GM12878 (cell line): Measurements from ENCODE around the gene GPBP1L1. TPM values are rescaled to one million over a fixed set of nuclear protein-coding genes. Genes with fewer than 3 reads are reported as not detected.

Experiments
- CREM ChIP-seq: IDR thresholded peaks from 2 replicates; pipeline ENCODE4 v1.6.1; 2014; ENCODE audit warnings: antibody characterized with exemption, low read depth
- E2F4 ChIP-seq: IDR thresholded peaks from 2 replicates; pipeline ENCODE4 v1.6.1; 2012; ENCODE audit warnings: low read depth, low read length, improper control_type of control experiment
- HDAC6 ChIP-seq: fragments of 200-600 bp; sonication (generic); IDR thresholded peaks from one replicate; pipeline ENCODE4 v1.8.0; 2017; ENCODE audit warnings: antibody characterized with exemption; ENCODE audit not compliant: unreplicated experiment
- KAT2A ChIP-seq: conservative IDR thresholded peaks from 2 replicates; pipeline ENCODE4 v1.6.1; 2011; ENCODE audit warnings: low read depth, low read length; ENCODE audit not compliant: control insufficient read depth
- LARP7 ChIP-seq: fragments of 450-650 bp; IDR thresholded peaks from 2 replicates; pipeline ENCODE4 v1.6.1; 2017; ENCODE audit warnings: mild to moderate bottlenecking
- NKRF ChIP-seq: fragments of 450-650 bp; conservative IDR thresholded peaks from 2 replicates; pipeline ENCODE4 v1.6.1; 2017; ENCODE audit warnings: mild to moderate bottlenecking, moderate library complexity
- PBX3 ChIP-seq: IDR thresholded peaks from 2 replicates; pipeline ENCODE4 v1.6.1; 2011; ENCODE audit warnings: mild to moderate bottlenecking, low read depth, low read length, moderate library complexity; ENCODE audit not compliant: insufficient replicate concordance
- PKNOX1 ChIP-seq: fragments of 450-650 bp; IDR thresholded peaks from 2 replicates; pipeline ENCODE4 v1.6.1; 2016; ENCODE audit warnings: mild to moderate bottlenecking
- POLR2A ChIP-seq: IDR thresholded peaks from 2 replicates; pipeline ENCODE4 v1.6.1; 2011; ENCODE audit warnings: low read depth, mild to moderate bottlenecking, low read length
- SPI1 ChIP-seq: IDR thresholded peaks from 2 replicates; pipeline ENCODE4 v1.6.1; 2011; ENCODE audit warnings: low read depth, mild to moderate bottlenecking, low read length, moderate library complexity, borderline replicate concordance; ENCODE audit not compliant: insufficient read depth
- SREBF1 ChIP-seq: IDR thresholded peaks from 2 replicates; pipeline ENCODE4 v1.6.1; 2012; ENCODE audit warnings: mild to moderate bottlenecking, low read length
- TCF12 ChIP-seq: IDR thresholded peaks from 2 replicates; pipeline ENCODE4 v1.6.1; 2011; ENCODE audit warnings: low read depth, mild to moderate bottlenecking, low read length
- TCF3 ChIP-seq: IDR thresholded peaks from 2 replicates; pipeline ENCODE4 v1.6.1; 2012; ENCODE audit warnings: low read depth, mild to moderate bottlenecking, low read length, borderline replicate concordance; ENCODE audit not compliant: insufficient read depth
- polyA plus RNA-seq, 11 experiments: library from polyadenylated mRNA; depleted of rRNA in 4 of 11; unstranded in 6 of 11; stranded (reverse) in 5 of 11; fragments of >200 nt; fragmentation: Nextera tagmentation in 4 of 11; fragmentation: Illumina TruSeq in 1 of 11; extraction: Ambion mirVana in 4 of 11; extraction: Trizol in 1 of 11; gene quantifications; 1 replicate in 1 of 11; 2 replicates in 10 of 11; pipeline versions ENCODE4 v1.2.1 to v1.2.3, GENCODE V29; 2011 to 2016; ENCODE audit warnings: inconsistent platforms in 2 of 11, missing spikeins in 2 of 11, low read depth in 1 of 11
- total RNA-seq, 4 experiments: library from RNA; depleted of rRNA in 3 of 4; stranded (reverse); fragments of >200 nt in 3 of 4; fragmentation: Illumina TruSeq in 1 of 4; extraction: Trizol in 1 of 4; gene quantifications; 2 replicates each; pipeline versions ENCODE4 v1.2.1 to v1.2.3, GENCODE V29; 2013 to 2021
- TF ChIP-seq, protein P1 (sequence below): IDR thresholded peaks from 2 replicates; pipeline ENCODE4 v1.6.1; 2011; ENCODE audit warnings: borderline replicate concordance, low read depth, mild to moderate bottlenecking, moderate library complexity, mixed read lengths, low read length; ENCODE audit not compliant: insufficient read depth; ENCODE audit errors: extremely low read length
- TF ChIP-seq, protein P2 (sequence below): fragments of 450-650 bp; IDR thresholded peaks from 2 replicates; pipeline ENCODE4 v1.6.1; 2016; ENCODE audit warnings: mild to moderate bottlenecking

Gene GPBP1L1
- total and polyA plus RNA-seq, 10 of the 15 experiments (the other 5 are each of a cell fraction or from before 2014, with no cell fraction given), result 37.3 to 91.6 (median 81.2) TPM

GRCh38 chr1:45687754-45688740 is 1.7 kb upstream of the GPBP1L1 start, which contains the start of gene TMEM69 (continued):
- TF ChIP-seq NKRF, result peak; percentile 94
- TF ChIP-seq, protein P1, sequence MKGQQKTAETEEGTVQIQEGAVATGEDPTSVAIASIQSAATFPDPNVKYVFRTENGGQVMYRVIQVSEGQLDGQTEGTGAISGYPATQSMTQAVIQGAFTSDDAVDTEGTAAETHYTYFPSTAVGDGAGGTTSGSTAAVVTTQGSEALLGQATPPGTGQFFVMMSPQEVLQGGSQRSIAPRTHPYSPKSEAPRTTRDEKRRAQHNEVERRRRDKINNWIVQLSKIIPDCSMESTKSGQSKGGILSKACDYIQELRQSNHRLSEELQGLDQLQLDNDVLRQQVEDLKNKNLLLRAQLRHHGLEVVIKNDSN, result no peak
- TF ChIP-seq KAT2A, result no peak
- no peak for TF ChIP-seq HDAC6
- TF ChIP-seq CREM, result peak; percentile 68
- peak; percentile 61; the same call in 1 of the 2 replicates for TF ChIP-seq TCF12
- peak; percentile 58; the same call in 1 of the 2 replicates for TF ChIP-seq SREBF1
- TF ChIP-seq PBX3, result no peak
- no peak for TF ChIP-seq SPI1
- 0 out of 2 replicates have a peak, but pooled peaks have one; percentile 43 for TF ChIP-seq PKNOX1
- no peak for TF ChIP-seq E2F4
- TF ChIP-seq LARP7, result no peak; the same call in 1 of the 2 replicates
- TF ChIP-seq, protein P2, sequence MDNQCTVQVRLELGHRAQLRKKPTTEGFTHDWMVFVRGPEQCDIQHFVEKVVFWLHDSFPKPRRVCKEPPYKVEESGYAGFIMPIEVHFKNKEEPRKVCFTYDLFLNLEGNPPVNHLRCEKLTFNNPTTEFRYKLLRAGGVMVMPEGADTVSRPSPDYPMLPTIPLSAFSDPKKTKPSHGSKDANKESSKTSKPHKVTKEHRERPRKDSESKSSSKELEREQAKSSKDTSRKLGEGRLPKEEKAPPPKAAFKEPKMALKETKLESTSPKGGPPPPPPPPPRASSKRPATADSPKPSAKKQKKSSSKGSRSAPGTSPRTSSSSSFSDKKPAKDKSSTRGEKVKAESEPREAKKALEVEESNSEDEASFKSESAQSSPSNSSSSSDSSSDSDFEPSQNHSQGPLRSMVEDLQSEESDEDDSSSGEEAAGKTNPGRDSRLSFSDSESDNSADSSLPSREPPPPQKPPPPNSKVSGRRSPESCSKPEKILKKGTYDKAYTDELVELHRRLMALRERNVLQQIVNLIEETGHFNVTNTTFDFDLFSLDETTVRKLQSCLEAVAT, result no peak; the same call in 1 of the 2 replicates
- TF ChIP-seq POLR2A, result peak; percentile 73
- TF ChIP-seq TCF3, result no peak
